ENCODE results near the gene FXYD3.
"Not testable (repeated sequence)": the region's sequence is repeated elsewhere in the genome, so short reads cannot be mapped to it uniquely, and the experiment has no call there.

FXYD3 gene

GRCh38 chr19:35124098-35125060 lies 8.8 kb downstream of the FXYD3 start:
- no peak for DNase-seq (ENCODE audit: low read depth, low spot score)

- DNase-seq (ENCODE audit: low read depth, low spot score): no peak
Measured at GRCh38 chr19:35125270-35125717, 9.7 kb downstream of the FXYD3 start.

GRCh38 chr19:35125749-35126623 lies 10.4 kb downstream of the FXYD3 start:
- DNase-seq (ENCODE audit: low read depth, low spot score): no peak

GRCh38 chr19:35126624-35126959 lies 11.0 kb downstream of the FXYD3 start:
- DNase-seq (ENCODE audit: low read depth, low spot score): no peak

- no peak for DNase-seq (ENCODE audit: low read depth, low spot score)
Measured at GRCh38 chr19:35127871-35128270, 12.2 kb downstream of the FXYD3 start.

- no peak for DNase-seq (ENCODE audit: low read depth, low spot score)
Measured at GRCh38 chr19:35128398-35129057, 12.9 kb downstream of the FXYD3 start.

- DNase-seq (ENCODE audit: low read depth, low spot score): not testable (repeated sequence)
Measured at GRCh38 chr19:35129724-35130274, 14.2 kb downstream of the FXYD3 start.

GRCh38 chr19:35130761-35131720 lies 15.4 kb downstream of the FXYD3 start:
- no peak for DNase-seq (ENCODE audit: low read depth, low spot score)

GRCh38 chr19:35132254-35132653 lies 16.6 kb downstream of the FXYD3 start:
- DNase-seq (ENCODE audit: low read depth, low spot score): no peak

GRCh38 chr19:35133826-35134225 lies 18.2 kb downstream of the FXYD3 start:
- DNase-seq (ENCODE audit: low read depth, low spot score): no peak

- DNase-seq (ENCODE audit: low read depth, low spot score): no peak
Measured at GRCh38 chr19:35134601-35135242, 19.1 kb downstream of the FXYD3 start, which contains the start of gene LGI4. Gene LGI4, minus strand, starts transcription at chr19:35135059. Its CDS starts 379 bp downstream, at chr19:35134680.

- no peak for DNase-seq (ENCODE audit: low read depth, low spot score)
Measured at GRCh38 chr19:35135389-35135909, 19.8 kb downstream of the FXYD3 start.

GRCh38 chr19:35136231-35136630 lies 20.6 kb downstream of the FXYD3 start:
- DNase-seq (ENCODE audit: low read depth, low spot score): no peak

- DNase-seq (ENCODE audit: low read depth, low spot score): no peak
Measured at GRCh38 chr19:35136977-35137702, 21.5 kb downstream of the FXYD3 start.

- no peak for DNase-seq (ENCODE audit: low read depth, low spot score)
Measured at GRCh38 chr19:35138305-35138892, 22.8 kb downstream of the FXYD3 start, which contains the start of gene FXYD1. Gene FXYD1, plus strand, starts transcription at chr19:35138824. Its CDS starts 1,256 bp downstream, at chr19:35140080.

- no peak for DNase-seq (ENCODE audit: low read depth, low spot score)
Measured at GRCh38 chr19:35140207-35140961, 24.8 kb downstream of the FXYD3 start.
